ENCODE results near the gene LY6G6D.

Gene LY6G6D

GRCh38 chr6:31736768-31737314, 21.7 kb downstream of the LY6G6D start:
- peak overlapping the region; percentile 84 for H3K4me3 ChIP-seq (ENCODE audit: low read length)
- no peaks in the 10 kb centered on the region for H3K27me3 ChIP-seq (ENCODE audit: control insufficient read depth, low read length)
- H3K36me3 ChIP-seq (ENCODE audit: control insufficient read depth, low read length): peaks cover 57% of the 10 kb centered on the region
- TF ChIP-seq EZH2phosphoT487 (IDR thresholded peaks at IDR 0.05; ENCODE audit: borderline replicate concordance, low read length) (no peak), CTCF (IDR thresholded peaks at IDR 0.05; ENCODE audit: low read depth, low read length, poor library complexity, severe bottlenecking) (no peak)
- peak overlapping the region; percentile 93 for H3K4me2 ChIP-seq (ENCODE audit: low read length)
- H4K20me1 ChIP-seq (ENCODE audit: control insufficient read depth, insufficient read depth, low read depth, low read length): peaks cover 8% of the 10 kb centered on the region; the same call in 1 of the 2 replicates
- peak overlapping the region; percentile 96 for H3K27ac ChIP-seq (ENCODE audit: low read depth, low read length)
- H3K9me3 ChIP-seq (ENCODE audit: control insufficient read depth, insufficient read depth, low read length): no peaks in the 10 kb centered on the region
- H3K9me2 ChIP-seq (replicated peaks; ENCODE audit: control insufficient read depth, low read length): no peaks in the 10 kb centered on the region
- peaks cover 58% of the 10 kb centered on the region for H3K79me2 ChIP-seq (ENCODE audit: control insufficient read depth, low read length)
- H3F3A ChIP-seq (ENCODE audit: control insufficient read depth, insufficient read depth): peaks cover 44% of the 10 kb centered on the region
- peaks cover 62% of the 10 kb centered on the region for H3K4me1 ChIP-seq (ENCODE audit: control insufficient read depth, low read length)

DNA sequence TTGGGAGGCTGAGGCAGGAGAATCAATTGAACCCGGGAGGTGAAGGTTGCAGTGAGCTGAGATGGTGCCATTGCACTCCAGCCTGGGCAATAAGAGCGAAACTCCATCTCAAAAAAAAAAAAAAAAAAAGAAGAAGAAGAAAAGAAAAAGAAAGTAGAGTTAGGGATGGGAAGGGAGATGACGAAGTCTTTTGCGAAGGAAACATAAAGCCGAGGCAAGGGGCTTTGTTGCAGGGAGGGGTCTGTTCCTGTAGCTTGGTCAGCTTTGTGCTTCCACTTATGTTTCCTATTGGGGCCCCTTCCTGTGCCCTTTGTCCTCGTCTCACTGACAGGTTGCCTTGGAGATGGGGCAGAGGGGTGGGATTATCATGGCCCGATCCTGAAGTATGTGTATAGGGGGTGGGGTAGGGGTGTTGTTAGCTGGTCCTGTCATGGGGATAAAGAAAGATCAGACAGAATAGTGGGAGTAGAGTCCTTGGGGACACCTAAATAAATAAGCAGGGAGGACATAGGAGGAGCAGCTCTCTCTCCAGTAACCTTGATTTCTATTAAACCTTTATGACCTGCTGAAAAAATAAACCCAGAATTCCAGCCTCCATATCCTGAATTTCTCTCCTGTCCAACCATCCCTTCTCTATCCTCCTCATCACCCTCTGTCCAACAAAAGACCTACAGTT, 22.3 kb downstream of the LY6G6D start:
- no peaks in the 10 kb centered on the region for H3K9me2 ChIP-seq (replicated peaks; ENCODE audit: control insufficient read depth, low read length)
- no peaks in the 10 kb centered on the region for H3K27me3 ChIP-seq (ENCODE audit: control insufficient read depth, low read length)
- peaks cover 38% of the 10 kb centered on the region for H3F3A ChIP-seq (ENCODE audit: control insufficient read depth, insufficient read depth)
- peak overlapping the region; percentile 96 for H3K27ac ChIP-seq (ENCODE audit: low read depth, low read length)
- peaks cover 57% of the 10 kb centered on the region for H3K36me3 ChIP-seq (ENCODE audit: control insufficient read depth, low read length)
- no peaks in the 10 kb centered on the region for H3K9me3 ChIP-seq (ENCODE audit: control insufficient read depth, insufficient read depth, low read length)
- peaks cover 68% of the 10 kb centered on the region for H3K4me1 ChIP-seq (ENCODE audit: control insufficient read depth, low read length)
- H3K4me3 ChIP-seq (ENCODE audit: low read length): peak overlapping the region; percentile 84
- H3K79me2 ChIP-seq (ENCODE audit: control insufficient read depth, low read length): peaks cover 60% of the 10 kb centered on the region
- peaks cover 8% of the 10 kb centered on the region; the same call in 1 of the 2 replicates for H4K20me1 ChIP-seq (ENCODE audit: control insufficient read depth, insufficient read depth, low read depth, low read length)
- peak overlapping the region; percentile 93 for H3K4me2 ChIP-seq (ENCODE audit: low read length)
- TF ChIP-seq EZH2phosphoT487 (IDR thresholded peaks at IDR 0.05; ENCODE audit: borderline replicate concordance, low read length) (no peak), CTCF (IDR thresholded peaks at IDR 0.05; ENCODE audit: low read depth, low read length, poor library complexity, severe bottlenecking) (no peak)

GRCh38 chr6:31737991-31738979, 23.1 kb downstream of the LY6G6D start:
- H3K4me3 ChIP-seq (ENCODE audit: low read length): peak overlapping the region; percentile 84
- H3K79me2 ChIP-seq (ENCODE audit: control insufficient read depth, low read length): peaks cover 63% of the 10 kb centered on the region

More at GRCh38 chr6:31737991-31738979, 23.1 kb downstream of the LY6G6D start:
- Histone ChIP-seq H3K9me2 (replicated peaks; ENCODE audit: control insufficient read depth, low read length) (no peaks in the 10 kb centered on the region), H3K27me3 (ENCODE audit: control insufficient read depth, low read length) (no peaks in the 10 kb centered on the region), H3K36me3 (ENCODE audit: control insufficient read depth, low read length) (peaks cover 58% of the 10 kb centered on the region), H3K4me1 (ENCODE audit: control insufficient read depth, low read length) (peaks cover 71% of the 10 kb centered on the region), H3K27ac (ENCODE audit: low read depth, low read length) (peak overlapping the region; percentile 96), H3K9me3 (ENCODE audit: control insufficient read depth, insufficient read depth, low read length) (no peaks in the 10 kb centered on the region), H3K4me2 (ENCODE audit: low read length) (peak overlapping the region; percentile 93), H4K20me1 (ENCODE audit: control insufficient read depth, insufficient read depth, low read depth, low read length) (peaks cover 8% of the 10 kb centered on the region; the same call in 1 of the 2 replicates), H3F3A (ENCODE audit: control insufficient read depth, insufficient read depth) (peaks cover 37% of the 10 kb centered on the region)
- peak; percentile 49 for TF ChIP-seq CTCF (IDR thresholded peaks at IDR 0.05; ENCODE audit: low read depth, low read length, poor library complexity, severe bottlenecking)
- no peak for TF ChIP-seq EZH2phosphoT487 (IDR thresholded peaks at IDR 0.05; ENCODE audit: borderline replicate concordance, low read length)
